Tibial nerve (tissue), 4 donors: ENCODE results near the gene MANEAL.

ENCODE experiments used
- CTCF ChIP-seq, 5 experiments: fragments of 200-600 bp in 3 of 5; fragments of 450-650 bp in 2 of 5; sonication (generic) in 3 of 5; IDR thresholded peaks; one replicate each; pipeline ENCODE4 v1.5.1; 2016 to 2019; ENCODE audit warnings: antibody characterized with exemption in 5 of 5, mild to moderate bottlenecking in 3 of 5, moderate library complexity in 2 of 5
- EP300 ChIP-seq, 2 donors: sonication (generic); formaldehyde crosslinking; IDR thresholded peaks; one replicate each; pipeline ENCODE4 v1.6.1; 2017; ENCODE audit warnings: antibody characterized with exemption in 2 of 2, mild to moderate bottlenecking in 1 of 2

- TF ChIP-seq CTCF (IDR thresholded peaks at IDR 0.05) (no peak), EP300 (IDR thresholded peaks at IDR 0.05) (no peak)
Observed at GRCh38 chr1:37836788-37837187, 43.1 kb downstream of the MANEAL start.
